ENCODE results near the gene TNFSF13B. TPM values are rescaled to one million over a fixed set of nuclear protein-coding genes. Genes with fewer than 3 reads are reported as not detected.

The TNFSF13B gene
- total and polyA plus RNA-seq, 2 donors (not counting 3 experiments of a cell fraction or from before 2014, with no cell fraction given), result 0.18 to 1.2 TPM

GRCh38 chr13:108349269-108349668, 79.8 kb downstream of the TNFSF13B start:
- Histone ChIP-seq H3K36me3 (ENCODE audit: control insufficient read depth in 2 of 2, extremely low read depth in 1 of 2, insufficient read depth in 2 of 2, low read length in 2 of 2) (no peaks in the 10 kb centered on the region), H3K4me1 (ENCODE audit: control insufficient read depth, extremely low read depth, insufficient read depth, low read length) (no peaks in the 10 kb centered on the region), H3K4me3 (replicated peaks in 1 of 3; ENCODE audit: insufficient read depth in 1 of 3, low read depth in 1 of 3, low read length in 3 of 3) (no peak overlapping the region), H3K27ac (ENCODE audit: insufficient read depth, low read depth, low read length) (no peak overlapping the region), H3K79me2 (ENCODE audit: control insufficient read depth, insufficient read depth, low read length) (no peaks in the 10 kb centered on the region), H2AFZ (ENCODE audit: low read depth, low read length) (no peak overlapping the region), H3K27me3 (ENCODE audit: control insufficient read depth in 2 of 2, insufficient read depth in 2 of 2, low read length in 2 of 2) (no peaks in the 10 kb centered on the region), H3K9me3 (replicated peaks; ENCODE audit: control insufficient read depth, insufficient read depth, low read length) (no peaks in the 10 kb centered on the region), H3K9ac (replicated peaks; ENCODE audit: extremely low read depth, insufficient read depth, low read length) (no peak overlapping the region), H3K4me2 (ENCODE audit: insufficient read depth, low read length) (no peak overlapping the region), H4K20me1 (replicated peaks; ENCODE audit: control insufficient read depth, extremely low read depth, insufficient read depth, low read length) (no peaks in the 10 kb centered on the region), H3K9me1 (replicated peaks; ENCODE audit: control insufficient read depth, extremely low read depth, insufficient read depth, low read length) (no peaks in the 10 kb centered on the region)
- intact Hi-C loops (cut with micrococcal nuclease) (no loop called here), dilution Hi-C loops (cut with MboI; ENCODE audit: extremely low pct_ligation_motif_present, low sequenced_read_pairs) (no loop called here)
- no peak for TF ChIP-seq MYC (IDR thresholded peaks at IDR 0.05; ENCODE audit: low read depth, low read length)
- no peak for TF ChIP-seq MAX (IDR thresholded peaks at IDR 0.05; ENCODE audit: insufficient read depth, insufficient read length)
- TF ChIP-seq FOS (IDR thresholded peaks at IDR 0.05; ENCODE audit: borderline replicate concordance, insufficient read depth, low read length), result no peak
- no peak for TF ChIP-seq JUN (IDR thresholded peaks at IDR 0.05; ENCODE audit: borderline replicate concordance, insufficient read depth, insufficient read length, low read depth)
- TF ChIP-seq POLR2AphosphoS5 (IDR thresholded peaks at IDR 0.05; ENCODE audit: insufficient read depth, low read depth, low read length), result no peak
- TF ChIP-seq POLR2A (IDR thresholded peaks at IDR 0.05; ENCODE audit: low read depth, low read length), result no peak
- no peak for TF ChIP-seq GATA2 (IDR thresholded peaks at IDR 0.05; ENCODE audit: insufficient read depth, insufficient read length, low read depth, low read length)
- no peak for TF ChIP-seq EZH2 (IDR thresholded peaks at IDR 0.05; ENCODE audit: borderline replicate concordance, low read depth, low read length, severe bottlenecking)
- TF ChIP-seq CTCF (IDR thresholded peaks at IDR 0.05; ENCODE audit: extremely low read depth in 1 of 2, insufficient read depth in 1 of 2, low read depth in 1 of 2, low read length in 2 of 2), result no peak
- POLR2A ChIA-PET, result no interaction called here
- no TSS peak for BruUV-seq (replicated peaks)
- DNase-seq (ENCODE audit: low read depth, low spot score) (no peak), FAIRE-seq (no peak)
- CTCF ChIA-PET, result interaction anchor here (1.2 kb wide), 1 partner anchor 546 kb away, joined by 3 read pairs; no protein-coding TSS in a partner anchor
